Mucosa of gallbladder (tissue), 1 donor: ENCODE data around the gene SSTR4. TPM values are rescaled to one million over a fixed set of nuclear protein-coding genes. Genes with fewer than 3 reads are reported as not detected.
"Not testable (repeated sequence)": the region's sequence is repeated elsewhere in the genome, so short reads cannot be mapped to it uniquely, and the experiment has no call there.

ENCODE experiments used
- DNase-seq: peaks from one replicate; pipeline ENCODE4 v3.0.0-alpha.2; 2020; ENCODE audit warnings: low spot score
- total RNA-seq: library from RNA; stranded (reverse); gene quantifications from one replicate; pipeline ENCODE4 v1.2.1, GENCODE V29; 2021
- donor health status: DM: no; HTN: no; CAD: no.

The SSTR4 gene
- total RNA-seq = not detected

GRCh38 chr20:23034721-23035671 is at the start of gene SSTR4:
TSS of gene SSTR4 (plus strand) at chr20:23035312. CDS start at chr20:23035484, 172 bp downstream.
- DNase-seq = no peak

GRCh38 chr20:22986601-22987000 is 48.5 kb upstream of the SSTR4 start:
- no peak for DNase-seq

- DNase-seq = not testable (repeated sequence)
Measured at GRCh38 chr20:22991424-22991823, 43.7 kb upstream of the SSTR4 start.

- no peak for DNase-seq
Measured at GRCh38 chr20:22993823-22994222, 41.3 kb upstream of the SSTR4 start.

GRCh38 chr20:22995923-22996322 is 39.2 kb upstream of the SSTR4 start:
- no peak for DNase-seq

GRCh38 chr20:22998476-22998875 is 36.6 kb upstream of the SSTR4 start:
- DNase-seq = no peak

- DNase-seq = peak; percentile 42
Measured at GRCh38 chr20:22999756-23000155, 35.4 kb upstream of the SSTR4 start.

- DNase-seq = no peak
Measured at GRCh38 chr20:23000232-23000947, 34.7 kb upstream of the SSTR4 start.

- DNase-seq = no peak
Measured at GRCh38 chr20:23002276-23002675, 32.8 kb upstream of the SSTR4 start.

GRCh38 chr20:23003077-23003635 is 32.0 kb upstream of the SSTR4 start:
- no peak for DNase-seq

GRCh38 chr20:23003881-23004460 is 31.1 kb upstream of the SSTR4 start:
- no peak for DNase-seq

GRCh38 chr20:23005776-23006175 is 29.3 kb upstream of the SSTR4 start:
- no peak for DNase-seq

GRCh38 chr20:23007462-23007861 is 27.6 kb upstream of the SSTR4 start:
- DNase-seq = no peak

GRCh38 chr20:23007886-23008655 is 27.0 kb upstream of the SSTR4 start:
- DNase-seq = no peak

GRCh38 chr20:23008667-23009066 is 26.4 kb upstream of the SSTR4 start:
- no peak for DNase-seq

- peak; percentile 77 for DNase-seq
Measured at GRCh38 chr20:23009636-23010035, 25.5 kb upstream of the SSTR4 start.

- no peak for DNase-seq
Measured at GRCh38 chr20:23010096-23010495, 25.0 kb upstream of the SSTR4 start.

GRCh38 chr20:23011008-23011721 is 23.9 kb upstream of the SSTR4 start:
- no peak for DNase-seq

- no peak for DNase-seq
Measured at GRCh38 chr20:23013429-23013828, 21.7 kb upstream of the SSTR4 start.

- DNase-seq = no peak
Measured at GRCh38 chr20:23017516-23017915, 17.6 kb upstream of the SSTR4 start.

GRCh38 chr20:23018432-23018831 is 16.7 kb upstream of the SSTR4 start:
- no peak for DNase-seq
